Pericardium fibroblast (primary cell): Measurements from ENCODE around the gene SLC38A7. TPM values are rescaled to one million over a fixed set of nuclear protein-coding genes. Genes with fewer than 3 reads are reported as not detected.

Experiments used
- total RNA-seq: library from RNA; depleted of rRNA; stranded (reverse); fragments of >200 nt; gene quantifications from 2 replicates; pipeline ENCODE4 v1.2.3, GENCODE V29; 2015

SLC38A7 gene, protein sequence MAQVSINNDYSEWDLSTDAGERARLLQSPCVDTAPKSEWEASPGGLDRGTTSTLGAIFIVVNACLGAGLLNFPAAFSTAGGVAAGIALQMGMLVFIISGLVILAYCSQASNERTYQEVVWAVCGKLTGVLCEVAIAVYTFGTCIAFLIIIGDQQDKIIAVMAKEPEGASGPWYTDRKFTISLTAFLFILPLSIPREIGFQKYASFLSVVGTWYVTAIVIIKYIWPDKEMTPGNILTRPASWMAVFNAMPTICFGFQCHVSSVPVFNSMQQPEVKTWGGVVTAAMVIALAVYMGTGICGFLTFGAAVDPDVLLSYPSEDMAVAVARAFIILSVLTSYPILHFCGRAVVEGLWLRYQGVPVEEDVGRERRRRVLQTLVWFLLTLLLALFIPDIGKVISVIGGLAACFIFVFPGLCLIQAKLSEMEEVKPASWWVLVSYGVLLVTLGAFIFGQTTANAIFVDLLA
- total RNA-seq: 15.5 and 22.5 TPM in 2 replicates

GRCh38 chr16:58684354-58685083 is at the start of gene SLC38A7:
Gene SLC38A7, minus strand, starts transcription at chr16:58684770. Its CDS starts 4,644 bp downstream, at chr16:58680126.

DNA sequence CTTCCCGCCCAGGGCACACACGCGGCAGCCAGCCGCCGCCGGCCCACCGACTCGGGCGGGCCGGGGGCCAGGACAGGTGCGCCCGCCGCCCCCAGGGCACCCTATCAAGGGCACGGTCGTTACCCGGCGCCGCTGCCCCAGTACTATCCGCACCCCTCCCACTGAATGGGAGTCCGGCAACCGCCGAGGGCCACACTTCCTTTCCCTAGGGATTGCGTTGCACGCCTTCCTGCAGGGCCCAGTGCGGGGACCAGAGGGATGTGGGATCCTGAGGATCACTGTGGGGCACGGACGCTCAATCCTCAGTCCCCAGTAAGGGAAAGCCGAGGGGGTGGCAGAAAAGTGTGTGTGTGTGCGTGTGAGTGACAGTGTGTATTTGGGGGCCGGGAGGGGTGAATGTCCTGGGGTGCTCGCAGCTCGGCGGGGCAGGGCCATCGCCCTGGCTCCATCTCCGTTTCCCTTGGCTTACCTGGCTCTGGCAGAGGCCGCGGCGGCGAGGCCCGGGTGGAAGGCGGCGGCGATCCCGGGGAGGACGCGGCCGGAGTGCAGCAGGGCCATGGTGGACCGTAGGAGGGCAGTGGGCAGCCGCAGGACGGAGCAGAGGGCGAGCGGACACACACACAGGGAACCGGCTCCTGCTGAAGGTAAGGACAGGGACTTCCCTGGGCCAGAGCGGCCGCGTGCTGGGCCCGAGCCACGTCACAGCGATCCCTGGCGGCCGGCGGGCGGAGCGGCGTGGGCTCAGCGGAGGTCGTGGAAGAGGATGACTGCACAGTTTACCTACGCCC is 49.3 kb upstream of the SLC38A7 start, which contains the start of gene GOT2:
Gene GOT2, minus strand, starts transcription at position 646 of the 788 bp plus-strand sequence. Its CDS starts 88 bp downstream, at position 558.

DNA sequence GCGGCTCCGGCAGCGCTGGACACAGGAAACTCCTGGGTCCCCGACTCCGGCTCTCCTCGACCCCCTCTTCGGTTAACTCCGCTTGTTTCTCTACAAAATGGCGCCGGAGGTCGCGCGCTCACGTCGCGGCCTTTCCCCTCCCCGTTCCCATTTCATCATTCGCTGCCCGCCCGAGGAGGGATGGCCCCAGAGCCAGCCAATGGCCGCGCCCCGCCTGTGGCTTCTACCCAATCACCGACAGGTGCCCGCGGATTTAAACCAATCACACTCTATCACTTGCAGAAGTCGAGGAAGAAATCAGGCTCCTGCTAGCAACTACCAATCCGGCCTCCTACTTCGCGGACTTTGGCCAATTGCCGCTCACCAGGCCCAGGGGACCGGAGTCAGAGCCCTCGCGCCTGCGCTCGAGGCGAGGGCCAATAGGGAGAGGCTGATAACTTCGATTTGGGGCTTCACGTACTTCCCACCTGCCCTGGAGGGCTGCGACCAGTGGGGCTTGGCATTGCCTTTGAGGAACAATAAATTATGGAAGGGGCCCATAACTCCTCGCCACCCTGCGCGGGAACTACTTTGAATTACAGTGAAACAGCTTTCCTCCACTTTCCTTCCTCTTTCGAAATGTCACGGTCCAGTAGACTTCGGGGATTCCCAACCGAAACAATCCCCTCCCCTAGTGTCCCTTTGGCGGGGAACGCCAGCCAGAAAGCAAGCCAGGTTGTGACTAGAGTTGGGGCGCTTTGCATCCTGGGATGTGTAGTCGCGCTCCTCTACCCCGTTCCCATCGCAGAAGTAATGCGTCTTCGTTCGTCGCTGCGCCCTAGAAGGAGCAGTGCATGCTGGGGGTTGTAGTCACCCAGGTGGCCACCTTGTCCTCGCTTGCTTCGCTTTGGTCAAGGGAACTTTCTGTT is 54.6 kb downstream of the SLC38A7 start, which contains the start of gene CNOT1:
Gene CNOT1, minus strand, starts transcription at position 94 of the 908 bp plus-strand sequence. CDS start 30,489 bp downstream, outside the sequence.

Other genes with a start within 250 kb of the SLC38A7 start
- gene NDRG4, start 184.6 kb downstream of the SLC38A7 start, total RNA-seq: 9.2 and 14.6 TPM in 2 replicates
- gene SETD6, start 169.3 kb downstream of the SLC38A7 start, total RNA-seq: 4.4 and 12.8 TPM in 2 replicates
- gene CNOT1, start 54.9 kb downstream of the SLC38A7 start, total RNA-seq: 56.6 and 64.5 TPM in 2 replicates
- 40.5 and 46.6 TPM in 2 replicates for gene GOT2, start 49.5 kb upstream of the SLC38A7 start, total RNA-seq